ENCODE results near the gene KHDRBS2.
A peak's percentile ranks its signal among the peaks of the same experiment; 100 is the strongest.

Gene KHDRBS2

GRCh38 chr6:62057300-62057699, 228.7 kb downstream of the KHDRBS2 start:
- DNase-seq: no peak
- intact Hi-C loops (cut with DNase I): no loop called here

- DNase-seq: no peak
These were observed 240.5 kb downstream of the KHDRBS2 start for GRCh38 chr6:62045502-62045901.

GRCh38 chr6:62043084-62043483, 242.9 kb downstream of the KHDRBS2 start:
- intact Hi-C loops (cut with DNase I): no loop called here
- no peak for DNase-seq

More at GRCh38 chr6:62045502-62045901, 240.5 kb downstream of the KHDRBS2 start:
- intact Hi-C loops (cut with DNase I): no loop called here

GRCh38 chr6:62042429-62042828, 243.6 kb downstream of the KHDRBS2 start:
- DNase-seq: no peak
- intact Hi-C loops (cut with DNase I): no loop called here

- DNase-seq: no peak
- intact Hi-C loops (cut with DNase I): no loop called here
These were observed 246.4 kb downstream of the KHDRBS2 start for GRCh38 chr6:62039605-62040004.

- no peak for DNase-seq
These were observed 248.6 kb downstream of the KHDRBS2 start for GRCh38 chr6:62037445-62037844.

GRCh38 chr6:62035952-62036351, 250.1 kb downstream of the KHDRBS2 start:
- intact Hi-C loops (cut with DNase I): no loop called here
- no peak for DNase-seq

More at GRCh38 chr6:62037445-62037844, 248.6 kb downstream of the KHDRBS2 start:
- intact Hi-C loops (cut with DNase I): no loop called here

- intact Hi-C loops (cut with DNase I): no loop called here
- no peak for DNase-seq
These were observed 272.3 kb downstream of the KHDRBS2 start for GRCh38 chr6:62013719-62014118.

GRCh38 chr6:62009445-62009844, 276.6 kb downstream of the KHDRBS2 start:
- DNase-seq: no peak
- intact Hi-C loops (cut with DNase I): no loop called here

GRCh38 chr6:61989616-61990015, 296.4 kb downstream of the KHDRBS2 start:
- intact Hi-C loops (cut with DNase I): no loop called here
- no peak for DNase-seq

- intact Hi-C loops (cut with DNase I): no loop called here
- no peak for DNase-seq
These were observed 305.4 kb downstream of the KHDRBS2 start for GRCh38 chr6:61980622-61981021.

GRCh38 chr6:61977947-61978346, 308.1 kb downstream of the KHDRBS2 start:
- DNase-seq: peak in 7 of 42 donors; percentile 10 to 61 (median 22)
- intact Hi-C loops (cut with DNase I): no loop called here

GRCh38 chr6:61977099-61977498, 308.9 kb downstream of the KHDRBS2 start:
- no peak for DNase-seq
- intact Hi-C loops (cut with DNase I): no loop called here

GRCh38 chr6:61959196-61959595, 326.8 kb downstream of the KHDRBS2 start:
- DNase-seq: no peak

GRCh38 chr6:61953851-61954250, 332.2 kb downstream of the KHDRBS2 start:
- no peak for DNase-seq
- intact Hi-C loops (cut with DNase I): no loop called here

More at GRCh38 chr6:61959196-61959595, 326.8 kb downstream of the KHDRBS2 start:
- intact Hi-C loops (cut with DNase I): no loop called here

GRCh38 chr6:61951586-61951985, 334.4 kb downstream of the KHDRBS2 start:
- no peak for DNase-seq
- intact Hi-C loops (cut with DNase I): no loop called here

- intact Hi-C loops (cut with DNase I): no loop called here
These were observed 335.2 kb downstream of the KHDRBS2 start for GRCh38 chr6:61950811-61951210.

GRCh38 chr6:61949971-61950370, 336.1 kb downstream of the KHDRBS2 start:
- no peak for DNase-seq

More at GRCh38 chr6:61950811-61951210, 335.2 kb downstream of the KHDRBS2 start:
- no peak for DNase-seq

GRCh38 chr6:61949161-61949560, 336.9 kb downstream of the KHDRBS2 start:
- intact Hi-C loops (cut with DNase I): no loop called here
- no peak for DNase-seq

More at GRCh38 chr6:61949971-61950370, 336.1 kb downstream of the KHDRBS2 start:
- intact Hi-C loops (cut with DNase I): no loop called here

GRCh38 chr6:61947311-61947947, 338.6 kb downstream of the KHDRBS2 start:
- intact Hi-C loops (cut with DNase I): no loop called here
- no peak for DNase-seq

- intact Hi-C loops (cut with DNase I): no loop called here
- no peak for DNase-seq
These were observed 345.1 kb downstream of the KHDRBS2 start for GRCh38 chr6:61940919-61941318.
